Upper lobe of left lung (tissue), 6 donors: Measurements from ENCODE around the gene LRP1B. TPM values are rescaled to one million over a fixed set of nuclear protein-coding genes. Genes with fewer than 3 reads are reported as not detected.

ENCODE experiments used
- ATAC-seq, 2 donors: fragments of 200-7000 bp; cut with Tn5 transposase; one replicate each; pipeline ENCODE4 v1.9.1; 2022; ENCODE audit warnings: mild to moderate bottlenecking in 2 of 2, moderate library complexity in 2 of 2; ENCODE audit not compliant: low FRiP score in 2 of 2
- DNase-seq, 2 donors: peaks; one replicate each; pipeline ENCODE4 v3.0.0-alpha.2; 2019 to 2020
- H3K27ac ChIP-seq, 4 donors: fragments of 200-600 bp; sonication (generic); one replicate each; pipeline ENCODE4 v1.5.1; 2016 to 2019
- H3K27me3 ChIP-seq, 4 donors: fragments of 200-600 bp; sonication (generic); one replicate each; pipeline ENCODE4 v1.5.1; 2017 to 2019
- H3K36me3 ChIP-seq, 4 donors: fragments of 200-600 bp; sonication (generic); one replicate each; pipeline ENCODE4 v1.5.1; 2016 to 2019
- H3K4me1 ChIP-seq, 4 donors: fragments of 200-600 bp; sonication (generic); one replicate each; pipeline ENCODE4 v1.5.1; 2018 to 2019
- H3K4me3 ChIP-seq, 4 donors: fragments of 200-600 bp; sonication (generic); one replicate each; pipeline ENCODE4 v1.5.1; 2017 to 2019; ENCODE audit warnings: mild to moderate bottlenecking in 2 of 4, moderate library complexity in 1 of 4
- H3K9me3 ChIP-seq, 4 donors: fragments of 200-600 bp; sonication (generic); one replicate each; pipeline ENCODE4 v1.5.1; 2018 to 2019
- CTCF ChIP-seq, 6 experiments: fragments of 450-650 bp in 4 of 6; fragments of 200-600 bp in 2 of 6; sonication (generic) in 2 of 6; IDR thresholded peaks; one replicate each; pipeline ENCODE4 v1.5.1; 2016 to 2019; ENCODE audit warnings: antibody characterized with exemption in 6 of 6
- EP300 ChIP-seq, 4 donors: sonication (generic); formaldehyde crosslinking; IDR thresholded peaks; one replicate each; pipeline ENCODE4 v1.5.1; 2017; ENCODE audit warnings: antibody characterized with exemption in 4 of 4, control low read depth in 2 of 4
- POLR2A ChIP-seq, 4 donors: fragments of 450-650 bp; IDR thresholded peaks; one replicate each; pipeline ENCODE4 v1.5.1; 2016 to 2017; ENCODE audit warnings: antibody characterized with exemption in 4 of 4, mild to moderate bottlenecking in 2 of 4
- POLR2AphosphoS5 ChIP-seq, 2 donors: sonication (generic); formaldehyde crosslinking; IDR thresholded peaks; one replicate each; pipeline ENCODE4 v1.5.1; 2017; ENCODE audit warnings: antibody characterized with exemption in 2 of 2
- WGBS, 2 donors: methylation state at CpG; one replicate each; pipeline ENCODE4 v1.1.5; 2017 to 2018; 5-methylcytosine and 5-hydroxymethylcytosine counted together
- total RNA-seq, 6 donors: library from RNA; depleted of rRNA in 4 of 6; stranded (reverse); fragments of >200 nt in 4 of 6; gene quantifications; one replicate each; pipeline versions ENCODE4 v1.1.0 to v1.2.1, GENCODE V29; 2016 to 2021
- donor health status: DM: no; HTN: no; CAD: no; lungs with moderate emphysema.
- donor health status: DM: no; HTN: yes; CAD: no; lungs with severe emphysema.

Gene LRP1B
- total RNA-seq, 6 donors from 2014 or later: under 0.01 to 0.46 (median 0.11) TPM

- H3K27ac ChIP-seq: no peak overlapping the region
- H3K9me3 ChIP-seq: no peaks in the 10 kb centered on the region
- TF ChIP-seq CTCF (IDR thresholded peaks at IDR 0.05): no peak
- no peak for TF ChIP-seq POLR2AphosphoS5 (IDR thresholded peaks at IDR 0.05)
- TF ChIP-seq EP300 (IDR thresholded peaks at IDR 0.05): no peak
- no peak for TF ChIP-seq POLR2A (IDR thresholded peaks at IDR 0.05)
- ATAC-seq (no peak), DNase-seq (no peak)
- WGBS, 2 donors: 69 to 80% methylated on average over 4 of the region's 4 CpGs
- no peaks in the 10 kb centered on the region for H3K4me1 ChIP-seq
- no peaks in the 10 kb centered on the region for H3K36me3 ChIP-seq
- H3K27me3 ChIP-seq: no peaks in the 10 kb centered on the region
- no peak overlapping the region for H3K4me3 ChIP-seq
Measured at GRCh38 chr2:141384676-141385075, 746.1 kb downstream of the LRP1B start.

GRCh38 chr2:141381946-141382345 lies 748.9 kb downstream of the LRP1B start:
- WGBS, 2 donors: 50 to 86% methylated on average over 1 of the region's 1 CpG
- ATAC-seq (no peak), DNase-seq (no peak)
- TF ChIP-seq EP300 (IDR thresholded peaks at IDR 0.05) (no peak), CTCF (IDR thresholded peaks at IDR 0.05) (no peak), POLR2AphosphoS5 (IDR thresholded peaks at IDR 0.05) (no peak), POLR2A (IDR thresholded peaks at IDR 0.05) (no peak)
- no peaks in the 10 kb centered on the region for H3K4me1 ChIP-seq
- no peaks in the 10 kb centered on the region for H3K36me3 ChIP-seq
- H3K4me3 ChIP-seq: no peak overlapping the region
- H3K27ac ChIP-seq: no peak overlapping the region
- no peaks in the 10 kb centered on the region for H3K9me3 ChIP-seq
- H3K27me3 ChIP-seq: no peaks in the 10 kb centered on the region

GRCh38 chr2:141380008-141380979 lies 750.5 kb downstream of the LRP1B start:
- WGBS, 2 donors: 69 to 72% methylated on average over 7 of the region's 7 CpGs
- ATAC-seq (no peak), DNase-seq (no peak)
- no peaks in the 10 kb centered on the region for H3K9me3 ChIP-seq
- TF ChIP-seq CTCF (IDR thresholded peaks at IDR 0.05) (no peak), EP300 (IDR thresholded peaks at IDR 0.05) (no peak), POLR2AphosphoS5 (IDR thresholded peaks at IDR 0.05) (no peak), POLR2A (IDR thresholded peaks at IDR 0.05) (no peak)
- no peaks in the 10 kb centered on the region for H3K4me1 ChIP-seq
- no peak overlapping the region for H3K4me3 ChIP-seq
- no peaks in the 10 kb centered on the region for H3K36me3 ChIP-seq
- no peak overlapping the region for H3K27ac ChIP-seq
- H3K27me3 ChIP-seq: no peaks in the 10 kb centered on the region

GRCh38 chr2:141364821-141365220 lies 766.0 kb downstream of the LRP1B start:
- ATAC-seq: no peak
- no peak overlapping the region for H3K27ac ChIP-seq
- 87 to 97% methylated on average over 1 of the region's 1 CpG for WGBS, 2 donors
- no peaks in the 10 kb centered on the region for H3K9me3 ChIP-seq
- no peak overlapping the region for H3K4me3 ChIP-seq
- no peaks in the 10 kb centered on the region for H3K4me1 ChIP-seq
- no peaks in the 10 kb centered on the region for H3K27me3 ChIP-seq
- H3K36me3 ChIP-seq: no peaks in the 10 kb centered on the region
- TF ChIP-seq POLR2A (IDR thresholded peaks at IDR 0.05): no peak
- no peak for DNase-seq

GRCh38 chr2:141362311-141362710 lies 768.5 kb downstream of the LRP1B start:
- H3K27ac ChIP-seq: no peak overlapping the region
- ATAC-seq (no peak), DNase-seq (no peak)
- WGBS, 2 donors: 91 to 94% methylated on average over 4 of the region's 4 CpGs
- no peaks in the 10 kb centered on the region for H3K4me1 ChIP-seq
- no peaks in the 10 kb centered on the region for H3K9me3 ChIP-seq
- H3K36me3 ChIP-seq: no peaks in the 10 kb centered on the region
- H3K4me3 ChIP-seq: no peak overlapping the region
- TF ChIP-seq EP300 (IDR thresholded peaks at IDR 0.05) (no peak), CTCF (IDR thresholded peaks at IDR 0.05) (no peak), POLR2A (IDR thresholded peaks at IDR 0.05) (no peak), POLR2AphosphoS5 (IDR thresholded peaks at IDR 0.05) (no peak)
- no peaks in the 10 kb centered on the region for H3K27me3 ChIP-seq
